Fibroblast of lung (primary cell): Measurements from ENCODE around the gene WDR53. TPM values are rescaled to one million over a fixed set of nuclear protein-coding genes. Genes with fewer than 3 reads are reported as not detected.

Experiments used
- DNase-seq, 2 donors: peaks; one replicate each; pipeline versions ENCODE4 v3.0.0 to v3.0.0-alpha.2; 2010; ENCODE audit warnings: low read depth in 2 of 2
- H2AFZ ChIP-seq: 2 replicates; pipeline ENCODE4 v1.5.1; 2012; ENCODE audit warnings: low read length, control low read depth, inconsistent platforms
- H3K27ac ChIP-seq: 2 replicates; pipeline ENCODE4 v1.5.1; 2011; ENCODE audit warnings: low read length, control low read depth; ENCODE audit not compliant: insufficient read depth
- H3K27me3 ChIP-seq: 2 replicates; pipeline ENCODE4 v1.5.1; 2011; ENCODE audit warnings: mild to moderate bottlenecking, low read length; ENCODE audit not compliant: control insufficient read depth, insufficient read depth
- H3K36me3 ChIP-seq: 2 replicates; pipeline ENCODE4 v1.5.1; 2011; ENCODE audit warnings: low read length; ENCODE audit not compliant: control insufficient read depth, insufficient read depth
- H3K4me1 ChIP-seq: 2 replicates; pipeline ENCODE4 v1.5.1; 2011; ENCODE audit warnings: low read length; ENCODE audit not compliant: control insufficient read depth, insufficient read depth; ENCODE audit errors: extremely low read depth
- H3K4me2 ChIP-seq: 2 replicates; pipeline ENCODE4 v1.5.1; 2011; ENCODE audit warnings: low read length, control low read depth; ENCODE audit not compliant: insufficient read depth; ENCODE audit errors: extremely low read depth
- H3K4me3 ChIP-seq, 4 experiments: fragments of 200-600 bp in 1 of 4; sonication (generic) in 1 of 4; replicated peaks in 1 of 4; 2 replicates each; pipeline ENCODE4 v1.5.1; 2011 to 2016; ENCODE audit warnings: low read length in 4 of 4, low read depth in 3 of 4, mild to moderate bottlenecking in 3 of 4, control low read depth in 2 of 4, inconsistent platforms in 1 of 4, mixed read lengths in 1 of 4; ENCODE audit not compliant: insufficient read depth in 1 of 4; ENCODE audit errors: control extremely low read depth in 1 of 4
- H3K79me2 ChIP-seq: 2 replicates; pipeline ENCODE4 v1.5.1; 2012; ENCODE audit warnings: mild to moderate bottlenecking, low read length, inconsistent platforms; ENCODE audit not compliant: control insufficient read depth, insufficient read depth
- H3K9ac ChIP-seq: 2 replicates; pipeline ENCODE4 v1.5.1; 2011; ENCODE audit warnings: mild to moderate bottlenecking, low read length, control low read depth; ENCODE audit not compliant: insufficient read depth
- H3K9me3 ChIP-seq: 2 replicates; pipeline ENCODE4 v1.5.1; 2012; ENCODE audit warnings: low read depth, low read length; ENCODE audit not compliant: control insufficient read depth, insufficient read depth
- H4K20me1 ChIP-seq: 2 replicates; pipeline ENCODE4 v1.5.1; 2011; ENCODE audit warnings: low read length; ENCODE audit not compliant: control insufficient read depth, insufficient read depth; ENCODE audit errors: extremely low read depth
- CTCF ChIP-seq, 2 donors: IDR thresholded peaks in 1 of 2; conservative IDR thresholded peaks in 1 of 2; 1 replicate in 1 of 2; 2 replicates in 1 of 2; pipeline ENCODE4 v1.5.1; 2011 to 2012; ENCODE audit warnings: low read length in 2 of 2, control low read depth in 1 of 2, inconsistent platforms in 1 of 2, low read depth in 1 of 2, mild to moderate bottlenecking in 1 of 2
- EZH2 ChIP-seq: IDR thresholded peaks from 2 replicates; pipeline ENCODE4 v1.5.1; 2012; ENCODE audit warnings: low read length, control low read depth, mild to moderate bottlenecking; ENCODE audit errors: missing control alignments
- polyA plus RNA-seq, 2 donors: library from polyadenylated mRNA; depleted of rRNA in 1 of 2; stranded (reverse) in 1 of 2; unstranded in 1 of 2; fragments of >200 nt; gene quantifications; 2 replicates each; pipeline ENCODE4 v1.2.1, GENCODE V29; 2011 to 2012; ENCODE audit warnings: missing spikeins in 1 of 2
- total RNA-seq: library from RNA; depleted of rRNA; stranded (reverse); fragments of >200 nt; gene quantifications from 2 replicates; pipeline ENCODE4 v1.2.1, GENCODE V29; 2014

WDR53 gene
- total and polyA plus RNA-seq, 2 donors (not counting 1 experiment from before 2014, with no cell fraction given): 8.3 TPM

DNA sequence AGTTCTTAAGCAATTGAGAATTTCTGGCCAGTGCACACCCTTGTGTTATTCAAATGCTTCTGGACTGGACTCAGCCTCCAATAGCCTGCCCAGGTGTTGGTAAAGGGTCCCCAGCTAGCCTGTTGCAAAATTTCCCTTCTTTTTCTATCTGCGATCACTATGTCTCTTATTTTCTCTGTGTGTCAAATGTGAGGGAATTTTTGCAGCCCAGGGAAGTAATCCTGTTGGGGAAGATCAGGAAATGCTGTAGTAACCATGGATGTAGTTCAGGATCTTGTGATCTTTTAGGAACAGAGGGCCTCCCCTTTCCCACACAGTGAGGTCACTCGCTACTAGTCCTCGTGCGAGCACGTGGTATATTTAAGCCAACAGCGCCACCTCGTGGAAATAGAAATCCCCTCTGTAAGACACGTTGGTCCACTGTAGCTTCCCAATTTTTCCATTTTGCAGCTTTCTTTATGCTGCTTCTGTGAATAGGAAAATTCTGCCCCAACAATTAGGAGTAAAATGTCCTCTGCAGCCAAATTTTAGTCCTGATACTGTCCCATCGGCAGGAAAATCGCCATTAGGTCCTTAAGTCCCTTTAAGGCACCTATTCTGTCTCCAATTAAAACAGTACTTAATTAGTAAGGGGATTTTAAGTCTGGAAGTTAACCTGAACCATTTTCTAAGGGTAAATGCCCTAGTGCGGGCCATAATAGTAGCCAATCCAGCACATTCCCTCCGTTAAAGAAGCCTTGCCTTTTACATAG lies 49.2 kb downstream of the WDR53 start:
- Histone ChIP-seq H3K9ac (no peak overlapping the region), H3K36me3 (no peaks in the 10 kb centered on the region), H3K79me2 (no peaks in the 10 kb centered on the region), H3K4me1 (no peaks in the 10 kb centered on the region), H3K9me3 (no peaks in the 10 kb centered on the region), H3K4me3 (no peak overlapping the region), H2AFZ (no peak overlapping the region), H4K20me1 (no peaks in the 10 kb centered on the region), H3K27ac (no peak overlapping the region), H3K4me2 (no peak overlapping the region), H3K27me3 (no peaks in the 10 kb centered on the region)
- no peak for TF ChIP-seq EZH2
- peak; percentile 30 to 42 for TF ChIP-seq CTCF (conservative IDR thresholded peaks at IDR 0.05 in 1 of 2, IDR thresholded peaks at IDR 0.05 in 1 of 2; ENCODE audit: low read depth in 1 of 2, low read length in 2 of 2)
- peak; percentile 52 to 79 for DNase-seq

- no peak for DNase-seq
- Histone ChIP-seq H3K27ac (no peak overlapping the region), H3K79me2 (no peaks in the 10 kb centered on the region), H3K9me3 (no peaks in the 10 kb centered on the region), H3K4me2 (no peak overlapping the region), H3K36me3 (no peaks in the 10 kb centered on the region), H2AFZ (no peak overlapping the region), H3K27me3 (no peaks in the 10 kb centered on the region), H3K9ac (no peak overlapping the region), H3K4me3 (no peak overlapping the region), H4K20me1 (no peaks in the 10 kb centered on the region), H3K4me1 (no peaks in the 10 kb centered on the region)
- TF ChIP-seq EZH2: no peak
- TF ChIP-seq CTCF (conservative IDR thresholded peaks at IDR 0.05 in 1 of 2, IDR thresholded peaks at IDR 0.05 in 1 of 2; ENCODE audit: low read depth in 1 of 2, low read length in 2 of 2): no peak
These were observed 50.4 kb downstream of the WDR53 start for GRCh38 chr3:196517919-196518318.

- no peaks in the 10 kb centered on the region for H3K27me3 ChIP-seq
- H3K27ac ChIP-seq: no peak overlapping the region
- no peak overlapping the region for H3K4me3 ChIP-seq
- no peaks in the 10 kb centered on the region for H3K4me1 ChIP-seq
- H3K36me3 ChIP-seq: no peaks in the 10 kb centered on the region
- no peak overlapping the region for H3K4me2 ChIP-seq
- TF ChIP-seq CTCF (conservative IDR thresholded peaks at IDR 0.05 in 1 of 2, IDR thresholded peaks at IDR 0.05 in 1 of 2; ENCODE audit: low read depth in 1 of 2, low read length in 2 of 2) (no peak), EZH2 (no peak)
- no peaks in the 10 kb centered on the region for H3K9me3 ChIP-seq
- no peak overlapping the region for H2AFZ ChIP-seq
- no peaks in the 10 kb centered on the region for H3K79me2 ChIP-seq
- no peak overlapping the region for H3K9ac ChIP-seq
- no peaks in the 10 kb centered on the region for H4K20me1 ChIP-seq
- no peak for DNase-seq
These were observed 51.1 kb downstream of the WDR53 start for GRCh38 chr3:196517162-196517800.
